ENCODE data around the gene LSMEM2.
"Not testable (repeated sequence)": the region's sequence is repeated elsewhere in the genome, so short reads cannot be mapped to it uniquely, and the experiment has no call there.

Gene LSMEM2

DNA sequence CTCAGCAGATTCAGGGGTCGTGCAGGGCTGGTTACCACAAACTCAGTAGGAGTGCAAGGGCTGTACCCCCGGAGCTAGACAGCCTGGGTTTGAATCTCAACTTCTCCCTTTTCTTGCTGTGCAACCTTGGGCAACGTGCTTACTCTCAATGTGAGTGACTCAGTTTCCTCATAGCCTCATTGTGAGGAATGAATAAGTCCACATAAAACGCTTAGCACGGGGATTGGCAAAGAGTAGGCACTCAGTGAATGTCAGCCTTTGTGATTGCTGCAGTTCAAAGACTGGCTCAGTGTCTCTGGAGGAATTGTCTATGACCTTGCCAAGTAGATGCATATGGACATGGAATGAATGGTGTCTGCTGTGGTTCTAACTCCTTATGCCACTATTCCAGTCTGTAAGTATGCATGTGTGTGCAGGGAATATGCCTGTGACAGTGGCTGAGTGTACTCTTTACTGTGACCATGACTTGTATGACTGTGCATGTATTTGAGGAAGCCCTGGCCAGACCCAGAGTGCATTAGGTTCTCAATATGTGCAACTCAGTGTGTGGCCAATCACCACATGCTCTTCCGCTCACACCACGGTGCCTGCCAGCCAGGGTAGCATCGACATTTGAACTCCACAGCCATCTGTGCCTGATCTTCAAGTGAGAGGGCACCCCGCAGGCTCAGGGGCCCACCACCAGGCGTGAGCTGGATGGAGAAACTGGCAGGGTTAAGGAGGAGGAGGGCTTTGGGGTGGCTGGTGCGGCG, 21.2 kb downstream of the LSMEM2 start:
- H3K4me3 ChIP-seq (ENCODE audit: low read depth, low read length): peak overlapping the region; percentile 62
- DNase-seq (ENCODE audit: low read depth): no peak
- no peak for TF ChIP-seq CTCF (IDR thresholded peaks at IDR 0.05; ENCODE audit: low read depth, low read length, missing control alignments)

DNA sequence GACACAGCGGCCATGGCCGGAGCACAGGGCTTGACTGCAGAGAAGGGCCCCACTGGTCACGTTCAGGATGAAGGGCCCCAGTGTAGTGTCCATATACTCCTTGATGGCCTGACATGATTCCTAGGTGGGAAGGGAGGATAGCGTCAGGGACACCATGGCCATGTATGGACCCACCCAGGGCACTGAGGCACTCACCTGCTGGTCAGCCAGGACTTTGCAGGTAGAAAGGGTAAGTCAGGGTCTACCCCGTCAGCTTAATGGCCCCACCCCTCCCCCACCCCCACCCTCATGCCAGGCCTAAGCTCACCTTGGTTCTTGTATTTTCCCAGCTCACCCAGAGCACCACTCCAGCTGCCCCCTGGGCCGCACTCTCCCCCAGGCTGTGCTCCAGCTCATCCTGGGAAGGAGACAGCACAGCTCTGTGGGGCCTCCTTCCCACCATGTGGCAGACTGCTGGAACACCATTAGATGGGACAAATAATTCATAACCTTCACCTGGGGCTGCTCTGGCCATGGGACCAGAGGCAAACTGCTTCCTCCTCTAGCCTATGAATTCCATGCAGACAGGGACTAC, 21.9 kb downstream of the LSMEM2 start:
- DNase-seq (ENCODE audit: low read depth): no peak
- peak overlapping the region; percentile 62 for H3K4me3 ChIP-seq (ENCODE audit: low read depth, low read length)
- no peak for TF ChIP-seq CTCF (IDR thresholded peaks at IDR 0.05; ENCODE audit: low read depth, low read length, missing control alignments)

- no peak for DNase-seq (ENCODE audit: low read depth)
- no peak overlapping the region for H3K4me3 ChIP-seq (ENCODE audit: low read depth, low read length)
- TF ChIP-seq CTCF (IDR thresholded peaks at IDR 0.05; ENCODE audit: low read depth, low read length, missing control alignments): no peak
These were observed 23.5 kb downstream of the LSMEM2 start for GRCh38 chr3:50302095-50303012.

DNA sequence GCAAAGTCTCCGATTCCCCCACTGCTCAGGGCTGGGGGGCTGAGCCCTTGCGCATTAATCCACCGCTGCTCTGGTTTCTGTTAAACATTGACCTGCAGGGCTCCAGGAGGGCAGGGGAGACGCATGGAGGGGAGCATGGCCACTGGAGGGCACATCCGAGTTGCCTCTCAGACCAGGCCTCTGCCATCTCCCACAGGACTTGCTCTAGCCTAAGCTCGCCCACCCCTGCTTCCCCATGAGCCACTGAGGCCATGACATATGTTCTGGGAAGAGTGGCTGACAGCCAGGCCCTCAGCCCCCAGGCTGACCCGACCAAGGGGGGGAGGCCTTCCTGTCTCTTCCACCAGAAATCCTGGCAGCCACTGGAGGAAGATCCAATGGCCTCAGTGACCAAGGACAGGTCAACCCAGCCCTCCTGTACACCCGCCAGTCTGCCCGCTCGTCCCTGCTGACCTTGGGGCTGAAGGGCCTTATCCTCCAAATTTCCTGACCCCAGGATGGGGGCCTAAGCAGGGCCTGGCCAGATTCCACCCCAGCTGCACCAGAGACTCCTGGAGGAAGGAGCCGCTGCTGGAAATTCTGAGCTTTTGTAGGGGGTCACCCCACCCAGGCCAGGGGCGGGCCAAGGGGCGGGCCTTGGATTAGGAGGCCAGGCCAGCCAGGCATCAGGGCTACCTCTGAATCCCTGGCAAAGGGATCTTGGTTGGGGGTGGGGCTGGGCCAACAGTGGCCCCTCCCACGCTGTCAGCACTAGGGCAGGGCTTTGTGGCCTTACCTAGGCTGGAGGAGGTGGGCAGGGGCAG, 24.3 kb downstream of the LSMEM2 start, which contains the start of gene HYAL1:
HYAL1 (minus strand) TSS at position 562 of the 803 bp plus-strand sequence. CDS start 618 bp downstream, outside the sequence.
- TF ChIP-seq CTCF (IDR thresholded peaks at IDR 0.05; ENCODE audit: low read depth, low read length, missing control alignments): no peak
- no peak for DNase-seq (ENCODE audit: low read depth)
- no peak within 1 kb of the TSS for H3K4me3 ChIP-seq (ENCODE audit: low read depth, low read length)

DNA sequence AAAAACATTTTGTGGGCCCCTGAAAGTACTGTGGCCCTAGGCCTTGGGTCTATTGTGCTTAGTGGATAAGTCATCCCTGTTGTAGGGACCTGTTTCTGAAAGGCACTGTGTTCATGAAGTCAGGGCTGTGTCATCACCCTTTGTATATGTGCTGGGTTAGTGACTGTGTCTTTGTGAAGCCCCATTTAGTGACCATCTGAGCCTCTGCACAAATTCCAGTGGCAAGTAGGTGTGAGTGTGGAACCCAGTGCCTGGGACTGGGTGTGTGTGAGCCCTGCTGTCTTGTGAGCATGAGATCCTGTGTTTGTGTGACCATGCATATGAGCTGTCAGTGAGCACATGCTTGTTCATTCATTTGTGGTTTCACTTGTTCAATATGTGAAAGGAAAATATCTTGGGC, 25.7 kb downstream of the LSMEM2 start:
- no peak for DNase-seq (ENCODE audit: low read depth)
- TF ChIP-seq CTCF (IDR thresholded peaks at IDR 0.05; ENCODE audit: low read depth, low read length, missing control alignments): no peak
- H3K4me3 ChIP-seq (ENCODE audit: low read depth, low read length): no peak overlapping the region

DNA sequence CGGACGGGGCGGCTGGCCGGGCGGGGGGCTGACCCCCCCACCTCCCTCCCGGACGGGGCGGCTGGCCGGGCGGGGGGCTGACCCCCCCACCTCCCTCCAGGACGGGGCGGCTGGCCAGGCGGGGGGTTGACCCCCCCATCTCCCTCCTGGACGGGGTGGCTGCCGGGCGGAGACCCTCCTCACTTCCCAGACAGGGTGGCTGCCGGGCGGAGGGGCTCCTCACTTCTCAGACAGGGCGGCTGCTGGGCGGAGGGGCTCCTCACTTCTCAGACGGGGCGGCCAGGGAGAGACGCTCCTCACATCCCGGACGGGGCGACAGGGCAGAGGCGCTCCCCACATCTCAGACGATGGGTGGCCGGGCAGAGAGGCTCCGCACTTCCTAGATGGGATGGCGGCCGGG, 33.2 kb downstream of the LSMEM2 start:
- not testable (repeated sequence) for H3K4me3 ChIP-seq (ENCODE audit: low read depth, low read length); DNase-seq (ENCODE audit: low read depth)
